SKM-1 treated with dmso at 0.1 percent for 144 hours (cell line): ENCODE data around the gene DNAJB8.

Experiments used
- DNase-seq: peaks from one replicate; lab custom pipeline; 2025; ENCODE audit not compliant: unreplicated experiment; lab: John Stamatoyannopoulos, UW

Gene DNAJB8

DNA sequence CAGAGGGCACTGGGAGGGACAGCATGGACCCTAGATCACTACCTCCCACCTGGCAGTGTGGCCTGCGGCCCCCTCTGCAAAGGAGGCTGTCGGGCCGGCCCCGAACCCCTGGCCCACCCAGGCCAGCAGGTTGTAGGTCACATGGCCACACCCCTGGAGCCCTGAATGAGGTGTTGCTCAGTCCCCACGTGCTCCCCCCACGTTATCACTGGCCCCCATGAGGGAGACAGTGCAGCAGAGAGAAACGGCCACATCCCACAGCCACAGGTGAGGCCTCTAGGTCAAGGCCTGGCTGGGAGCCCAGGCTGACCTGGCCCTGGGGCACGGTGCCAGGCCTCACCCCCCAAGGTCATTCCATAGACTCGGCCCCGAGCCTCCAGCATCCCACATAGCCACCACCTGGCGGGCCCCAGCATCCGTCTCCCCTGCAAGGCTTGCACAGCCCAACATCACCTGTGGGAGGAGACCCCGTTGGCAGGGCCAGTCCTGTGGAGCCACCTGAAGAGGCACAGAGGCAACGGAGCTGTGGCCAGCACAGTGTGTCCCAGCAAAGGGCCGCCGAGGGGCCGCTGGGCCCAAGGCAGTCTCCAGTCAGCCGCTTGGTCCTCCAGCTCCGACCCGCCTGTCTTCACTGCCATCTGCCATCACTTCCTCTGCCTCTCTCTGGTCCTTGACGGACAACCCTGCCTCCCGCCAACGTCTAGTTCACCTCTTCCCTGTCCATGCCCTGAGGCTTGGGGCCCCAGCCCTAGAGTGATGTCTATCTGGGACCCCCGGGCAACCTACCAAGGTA, 53.1 kb downstream of the DNAJB8 start:
- no peak for DNase-seq

DNA sequence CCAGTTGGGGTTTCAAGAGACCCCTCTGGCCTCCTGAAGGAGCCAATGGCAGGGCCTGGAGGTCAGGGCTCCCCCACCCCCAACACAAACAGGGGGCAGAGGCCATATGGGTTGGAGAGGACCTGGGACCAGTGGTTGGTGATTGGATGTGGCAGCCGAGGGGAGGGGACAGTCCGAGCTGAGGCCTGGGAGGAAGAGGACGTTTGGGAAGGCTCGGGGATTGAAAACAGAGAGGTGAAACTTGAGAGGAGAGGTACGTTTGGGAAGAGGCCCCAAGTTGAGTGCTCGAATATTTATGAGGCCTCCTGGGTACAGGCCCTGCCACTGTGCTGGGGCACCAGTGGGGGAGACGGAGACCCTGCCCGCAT, 53.7 kb downstream of the DNAJB8 start:
- DNase-seq = no peak
